ENCODE measurements around the gene PGC. TPM values are rescaled to one million over a fixed set of nuclear protein-coding genes. Genes with fewer than 3 reads are reported as not detected.

The PGC gene
- total RNA-seq, 1 experiment from 2014 or later: not detected

- H3K14ac ChIP-seq (ENCODE audit: insufficient read depth, low read length): no peak overlapping the region
- H3K9ac ChIP-seq (ENCODE audit: extremely low read depth, insufficient read length, low read length): no peak overlapping the region
- H3K4ac ChIP-seq (ENCODE audit: low read depth, low read length): no peak overlapping the region
- no peak overlapping the region for H2AK5ac ChIP-seq (ENCODE audit: insufficient read length, low read length)
- H3K23me2 ChIP-seq (ENCODE audit: insufficient read length, low read depth, low read length, poor library complexity, severe bottlenecking): no peaks in the 10 kb centered on the region
- H3K9me3 Mint-ChIP-seq: no peaks in the 10 kb centered on the region
- H3K27me3 ChIP-seq (ENCODE audit: insufficient read depth, low read length): no peaks in the 10 kb centered on the region
- no peak overlapping the region for H3T11ph ChIP-seq (ENCODE audit: low read length)
- no peak overlapping the region for H3K23ac ChIP-seq (ENCODE audit: insufficient read length, low read depth, low read length)
- H3K36me3 Mint-ChIP-seq (ENCODE audit: insufficient read depth in 1 of 3, low read depth in 3 of 3): no peaks in the 10 kb centered on the region
- H3K9me3 ChIP-seq (ENCODE audit: control insufficient read depth, low read depth, low read length): no peaks in the 10 kb centered on the region
- peaks cover 5 to 9% of the 10 kb centered on the region in 2 experiments; a peak in 3 of 4 replicates for H3K4me1 Mint-ChIP-seq
- no peak overlapping the region for H3K27ac ChIP-seq (ENCODE audit: insufficient read length, low read depth, low read length)
- H3K18ac ChIP-seq (ENCODE audit: insufficient read length, low read depth, low read length): no peak overlapping the region
- no peak overlapping the region for H2AFZ ChIP-seq (ENCODE audit: low read length)
- H3K27me3 Mint-ChIP-seq (ENCODE audit: low read depth): peaks cover 14% of the 10 kb centered on the region
- WGBS (ENCODE audit: extremely low coverage, insufficient read length, low lambda C conversion rate): no CpG with 5 or more reads among the region's 8 CpGs
- H3K79me1 ChIP-seq (ENCODE audit: insufficient read depth, low read depth, low read length, poor library complexity, severe bottlenecking): no peaks in the 10 kb centered on the region
- no peak overlapping the region for H4K5ac ChIP-seq (ENCODE audit: insufficient read length, low read depth, low read length)
- no peak overlapping the region for H2BK20ac ChIP-seq (ENCODE audit: low read depth, low read length, poor library complexity, severe bottlenecking)
- DNase-seq: no peak
- H3K4me3 Mint-ChIP-seq: no peak overlapping the region
- TF ChIP-seq CTCF (conservative IDR thresholded peaks at IDR 0.05): no peak
- H3K4me1 ChIP-seq (ENCODE audit: insufficient read depth, low read length): no peaks in the 10 kb centered on the region
- H2BK15ac ChIP-seq (ENCODE audit: low read depth, low read length): no peak overlapping the region
- no peak overlapping the region for H3K4me2 ChIP-seq (ENCODE audit: insufficient read depth, insufficient read length, low read length)
- no peak overlapping the region for H3K56ac ChIP-seq (ENCODE audit: insufficient read length, low read depth, low read length)
- no peak overlapping the region for H4K8ac ChIP-seq (replicated peaks; ENCODE audit: insufficient read length, low read depth, low read length)
- no peak overlapping the region for H2BK5ac ChIP-seq (ENCODE audit: insufficient read length, low read length)
- H2BK120ac ChIP-seq (ENCODE audit: low read depth, low read length, poor library complexity, severe bottlenecking): no peak overlapping the region
- no peaks in the 10 kb centered on the region for H4K20me1 ChIP-seq (ENCODE audit: control insufficient read depth, insufficient read depth, insufficient read length)
- H3K79me2 ChIP-seq (ENCODE audit: insufficient read depth, low read length): no peaks in the 10 kb centered on the region
- H4K91ac ChIP-seq (ENCODE audit: insufficient read length, low read depth, low read length): no peak overlapping the region
- peak overlapping the region in 1 of 3 experiments; percentile 31; a peak in 1 of 7 replicates for H3K27ac Mint-ChIP-seq
- no peak overlapping the region for H2BK12ac ChIP-seq (ENCODE audit: insufficient read length, low read depth, low read length)
These were observed 10.9 kb upstream of the PGC start for GRCh38 chr6:41757931-41758640.

Measured in H9 (cell line).